Activated T-helper 1 cell treated with anti-CD3 and anti-CD28 coated beads, Interleukin-12 subunit alpha, Interleukin-12 subunit beta, Interleukin-2, Interleukin-4 antibody, amounts not matched to agents 30 ng/mL and 10 ng/mL and 1 ng/mL, durations not matched to agents 14 hours and 24 hours and 36 hours (primary cell): Measurements from ENCODE around the gene KBTBD4. TPM values are rescaled to one million over a fixed set of nuclear protein-coding genes. Genes with fewer than 3 reads are reported as not detected.
A peak's percentile ranks its signal among the peaks of the same experiment; 100 is the strongest.
"Not testable (repeated sequence)": the region's sequence is repeated elsewhere in the genome, so short reads cannot be mapped to it uniquely, and the experiment has no call there.

Experiments
- DNase-seq: peaks from one replicate; pipeline ENCODE4 v3.0.0; 2021; ENCODE audit warnings: low spot score
- H3K27ac Mint-ChIP-seq: one replicate; pipeline ENCODE4 v1.8.0; 2021; ENCODE audit warnings: mild to moderate bottlenecking, mixed read lengths
- H3K27me3 Mint-ChIP-seq: one replicate; pipeline ENCODE4 v1.8.0; 2022; ENCODE audit warnings: mild to moderate bottlenecking, moderate library complexity, mixed read lengths; ENCODE audit not compliant: insufficient read depth
- H3K36me3 Mint-ChIP-seq: one replicate; pipeline ENCODE4 v1.8.0; 2021; ENCODE audit warnings: low read depth, mixed read lengths
- H3K4me1 Mint-ChIP-seq: one replicate; pipeline ENCODE4 v1.8.0; 2021; ENCODE audit warnings: low read depth, mixed read lengths
- H3K4me3 Mint-ChIP-seq: one replicate; pipeline ENCODE4 v1.8.0; 2021; ENCODE audit warnings: mild to moderate bottlenecking, moderate library complexity, mixed read lengths
- H3K9me3 Mint-ChIP-seq: one replicate; pipeline ENCODE4 v1.8.0; 2021; ENCODE audit warnings: mixed read lengths
- intact Hi-C: fragments of 100-400 bp; cut with micrococcal nuclease; formaldehyde crosslinking; loops from one replicate; pipeline ENCODE4 v1.15.1; 2024
- total RNA-seq: library from RNA; stranded (reverse); gene quantifications from 2 replicates; pipeline ENCODE4 v1.2.3, GENCODE V29; 2022

Gene KBTBD4
- total RNA-seq, 1 donor from 2014 or later = 16.3 TPM

DNA sequence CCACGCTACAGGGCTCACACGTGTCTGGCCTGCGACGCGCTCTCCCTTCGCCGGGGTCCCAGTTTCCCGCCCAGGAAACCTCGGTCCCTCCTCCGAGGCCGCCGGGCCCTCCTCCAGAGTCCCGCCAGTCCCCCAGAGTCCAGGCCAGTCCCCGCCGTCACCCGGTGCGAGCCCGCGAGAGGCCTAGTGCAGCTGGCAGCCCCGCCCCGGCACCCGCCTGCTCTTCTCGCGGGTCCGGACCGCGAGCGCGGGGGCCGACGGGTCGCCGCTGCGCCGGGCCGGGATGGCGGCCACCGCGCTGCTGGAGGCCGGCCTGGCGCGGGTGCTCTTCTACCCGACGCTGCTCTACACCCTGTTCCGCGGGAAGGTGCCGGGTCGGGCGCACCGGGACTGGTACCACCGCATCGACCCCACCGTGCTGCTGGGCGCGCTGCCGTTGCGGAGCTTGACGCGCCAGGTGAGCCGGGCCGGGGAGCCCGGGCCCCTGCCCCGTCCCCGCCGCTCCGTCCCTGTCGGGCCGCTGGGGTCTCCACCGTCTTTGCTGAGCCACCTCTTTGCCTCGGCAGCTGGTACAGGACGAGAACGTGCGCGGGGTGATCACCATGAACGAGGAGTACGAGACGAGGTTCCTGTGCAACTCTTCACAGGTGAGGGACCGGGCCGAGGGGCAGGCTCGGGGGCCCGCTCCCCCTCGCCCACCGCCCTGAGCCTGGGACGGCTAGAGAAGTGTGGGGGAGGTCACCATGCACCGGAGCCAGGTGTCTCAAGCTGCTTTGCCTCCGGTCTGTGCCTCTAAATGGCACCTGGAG is 13.2 kb downstream of the KBTBD4 start, which contains the start of gene PTPMT1:
Gene PTPMT1 (plus strand): TSS at position 260 of the 809 bp plus-strand sequence. CDS start 24 bp downstream, at position 284.
- DNase-seq = peak; percentile 60
- Mint-ChIP-seq H3K27me3 (no peaks in the 10 kb centered on the region), H3K4me1 (peaks cover 21% of the 10 kb centered on the region), H3K9me3 (no peaks in the 10 kb centered on the region), H3K27ac (peak within 1 kb of the TSS; percentile 74), H3K36me3 (peaks cover 12% of the 10 kb centered on the region), H3K4me3 (peak within 1 kb of the TSS; percentile 86)
- intact Hi-C loops = loop anchor here (1.0 kb wide), 2 partner anchors 12 to 13 kb away; partner anchors contain the start of genes CELF1 and KBTBD4

GRCh38 chr11:47564933-47565339 is 13.8 kb downstream of the KBTBD4 start:
- H3K36me3 Mint-ChIP-seq = peaks cover 9% of the 10 kb centered on the region
- H3K9me3 Mint-ChIP-seq = no peaks in the 10 kb centered on the region
- DNase-seq = no peak
- peaks cover 21% of the 10 kb centered on the region for H3K4me1 Mint-ChIP-seq
- no peaks in the 10 kb centered on the region for H3K27me3 Mint-ChIP-seq
- H3K4me3 Mint-ChIP-seq = peak overlapping the region; percentile 80
- H3K27ac Mint-ChIP-seq = peak overlapping the region; percentile 73
- intact Hi-C loops = loop anchor here (1.0 kb wide), 2 partner anchors 12 to 13 kb away; partner anchors contain the start of genes CELF1 and KBTBD4

GRCh38 chr11:47564366-47564765 is 14.4 kb downstream of the KBTBD4 start:
- H3K36me3 Mint-ChIP-seq, H3K27ac Mint-ChIP-seq, intact Hi-C loops, H3K9me3 Mint-ChIP-seq, DNase-seq, H3K27me3 Mint-ChIP-seq: not testable (repeated sequence)
- H3K4me3 Mint-ChIP-seq = peak overlapping the region; percentile 57
- H3K4me1 Mint-ChIP-seq = peaks cover 21% of the 10 kb centered on the region

- not testable (repeated sequence) for H3K27me3 Mint-ChIP-seq, H3K4me3 Mint-ChIP-seq
These were observed 16.4 kb downstream of the KBTBD4 start for GRCh38 chr11:47562393-47562792.

GRCh38 chr11:47560426-47560825 is 18.3 kb downstream of the KBTBD4 start:
- H3K27me3 Mint-ChIP-seq = no peaks in the 10 kb centered on the region
- no peaks in the 10 kb centered on the region for H3K9me3 Mint-ChIP-seq
- H3K4me1 Mint-ChIP-seq = peaks cover 11% of the 10 kb centered on the region
- H3K4me3 Mint-ChIP-seq = no peak overlapping the region
- no peak overlapping the region for H3K27ac Mint-ChIP-seq
- H3K36me3 Mint-ChIP-seq = no peaks in the 10 kb centered on the region
- intact Hi-C loops = no loop called here
- DNase-seq = no peak

More at GRCh38 chr11:47562393-47562792, 16.4 kb downstream of the KBTBD4 start:
- H3K36me3 Mint-ChIP-seq, intact Hi-C loops, H3K9me3 Mint-ChIP-seq, DNase-seq, H3K27ac Mint-ChIP-seq: not testable (repeated sequence)
- peaks cover 21% of the 10 kb centered on the region for H3K4me1 Mint-ChIP-seq

- Mint-ChIP-seq H3K36me3 (no peaks in the 10 kb centered on the region), H3K4me3 (no peak overlapping the region)
These were observed 20.1 kb downstream of the KBTBD4 start for GRCh38 chr11:47558695-47559094.

DNA sequence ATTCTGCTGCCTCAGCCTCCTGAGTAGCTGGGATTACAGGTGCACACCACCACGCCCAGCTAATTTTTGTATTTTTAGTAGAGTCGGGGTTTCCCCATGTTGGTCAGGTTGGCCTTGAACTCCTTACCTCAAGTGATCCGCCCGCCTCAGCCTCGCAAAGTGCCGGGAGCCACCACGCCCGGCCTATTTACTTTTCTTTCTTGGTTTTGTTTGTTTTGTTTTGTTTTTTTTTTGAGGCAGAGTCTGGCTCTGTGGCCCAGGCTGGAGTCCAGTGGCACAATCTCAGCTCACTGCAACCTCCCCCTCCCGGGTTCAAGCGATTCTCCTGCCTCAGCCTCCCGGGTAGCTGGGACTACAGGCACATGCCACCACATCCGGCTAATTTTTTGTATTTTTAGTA is 21.8 kb downstream of the KBTBD4 start:
- H3K9me3 Mint-ChIP-seq, H3K36me3 Mint-ChIP-seq, H3K27me3 Mint-ChIP-seq, DNase-seq, H3K4me3 Mint-ChIP-seq, H3K27ac Mint-ChIP-seq, intact Hi-C loops: not testable (repeated sequence)
- H3K4me1 Mint-ChIP-seq = peaks cover 13% of the 10 kb centered on the region

More at GRCh38 chr11:47558695-47559094, 20.1 kb downstream of the KBTBD4 start:
- Mint-ChIP-seq H3K9me3 (no peaks in the 10 kb centered on the region), H3K27me3 (no peaks in the 10 kb centered on the region), H3K27ac (no peak overlapping the region), H3K4me1 (peaks cover 14% of the 10 kb centered on the region)
- DNase-seq = no peak
- intact Hi-C loops = no loop called here

- peak overlapping the region; percentile 80 for H3K27ac Mint-ChIP-seq
- intact Hi-C loops = loop anchor here (1.0 to 5.0 kb wide), 7 partner anchors 12 to 214 kb away; partner anchors contain the start of genes FNBP4, MTCH2, NDUFS3 and PSMC3
- peak overlapping the region; percentile 89 for H3K4me3 Mint-ChIP-seq
These were observed 25.4 kb downstream of the KBTBD4 start for GRCh38 chr11:47553406-47553743.

GRCh38 chr11:47552566-47553405 is 26.0 kb downstream of the KBTBD4 start, which contains the start of gene CELF1:
CELF1 (minus strand) TSS chr11:47553132; CDS start chr11:47499523, 53,609 bp downstream.
- intact Hi-C loops = loop anchor here (1.0 to 5.0 kb wide), 7 partner anchors 13 to 215 kb away; partner anchors contain the start of genes FNBP4, MTCH2, NDUFS3 and PSMC3
- Mint-ChIP-seq H3K27me3 (no peaks in the 10 kb centered on the region), H3K27ac (peak within 1 kb of the TSS; percentile 97), H3K9me3 (no peaks in the 10 kb centered on the region), H3K36me3 (peaks cover 22% of the 10 kb centered on the region), H3K4me1 (peaks cover 40% of the 10 kb centered on the region), H3K4me3 (peak within 1 kb of the TSS; percentile 99)
- peak; percentile 92 for DNase-seq

More at GRCh38 chr11:47553406-47553743, 25.4 kb downstream of the KBTBD4 start:
- DNase-seq = no peak
- Mint-ChIP-seq H3K36me3 (peaks cover 20% of the 10 kb centered on the region), H3K27me3 (no peaks in the 10 kb centered on the region), H3K9me3 (no peaks in the 10 kb centered on the region), H3K4me1 (peaks cover 36% of the 10 kb centered on the region)

GRCh38 chr11:47552056-47552565 is 26.7 kb downstream of the KBTBD4 start:
- Mint-ChIP-seq H3K36me3 (peaks cover 24% of the 10 kb centered on the region), H3K4me3 (peak overlapping the region; percentile 99), H3K27me3 (no peaks in the 10 kb centered on the region), H3K4me1 (peaks cover 40% of the 10 kb centered on the region), H3K9me3 (no peaks in the 10 kb centered on the region), H3K27ac (peak overlapping the region; percentile 97)
- peak; percentile 11 for DNase-seq
- intact Hi-C loops = loop anchor here (2.0 to 5.0 kb wide), 2 partner anchors 37 to 215 kb away; partner anchors contain the start of gene FNBP4

DNA sequence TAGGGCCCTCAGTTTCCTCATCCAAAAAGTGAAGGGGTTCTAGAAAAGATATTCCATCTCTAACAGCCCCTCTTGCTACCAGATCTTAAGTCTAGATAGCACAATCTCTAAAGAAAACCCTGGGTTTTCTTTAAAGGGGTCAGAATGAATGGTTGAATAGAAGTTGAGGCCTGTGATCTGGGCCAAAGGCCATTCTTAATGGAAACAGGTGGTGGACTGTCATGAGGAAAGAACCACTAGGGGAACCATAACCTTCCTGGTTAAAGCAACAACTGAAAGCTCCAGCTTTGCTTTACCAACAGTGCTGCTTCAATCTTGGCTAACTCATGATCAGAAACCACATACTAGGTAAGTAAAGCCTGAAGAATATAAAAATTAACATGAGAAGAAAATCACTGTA is 27.7 kb downstream of the KBTBD4 start:
- Mint-ChIP-seq H3K27ac (peak overlapping the region; percentile 97), H3K4me3 (peak overlapping the region; percentile 99), H3K4me1 (peaks cover 40% of the 10 kb centered on the region), H3K36me3 (peaks cover 24% of the 10 kb centered on the region), H3K9me3 (no peaks in the 10 kb centered on the region), H3K27me3 (no peaks in the 10 kb centered on the region)
- DNase-seq = no peak
- intact Hi-C loops = loop anchor here (5.0 kb wide), 1 partner anchor 216 kb away; the partner anchor contains the start of gene FNBP4
